HG03469 (cell line): ENCODE data around the gene CLDN8.

ENCODE experiments used
- ATAC-seq: cut with Tn5 transposase; IDR thresholded peaks from one replicate; pipeline ENCODE4 v1.9.1; 2021; ENCODE audit warnings: mild to moderate bottlenecking, moderate library complexity, moderate number of reproducible peaks; ENCODE audit not compliant: unreplicated experiment

Gene CLDN8

GRCh38 chr21:30206551-30207251 lies 9.2 kb downstream of the CLDN8 start:
- no peak for ATAC-seq

GRCh38 chr21:30200000-30200399 lies 15.9 kb downstream of the CLDN8 start:
- ATAC-seq, result no peak

GRCh38 chr21:30194701-30195299 lies 21.1 kb downstream of the CLDN8 start:
- ATAC-seq, result no peak

DNA sequence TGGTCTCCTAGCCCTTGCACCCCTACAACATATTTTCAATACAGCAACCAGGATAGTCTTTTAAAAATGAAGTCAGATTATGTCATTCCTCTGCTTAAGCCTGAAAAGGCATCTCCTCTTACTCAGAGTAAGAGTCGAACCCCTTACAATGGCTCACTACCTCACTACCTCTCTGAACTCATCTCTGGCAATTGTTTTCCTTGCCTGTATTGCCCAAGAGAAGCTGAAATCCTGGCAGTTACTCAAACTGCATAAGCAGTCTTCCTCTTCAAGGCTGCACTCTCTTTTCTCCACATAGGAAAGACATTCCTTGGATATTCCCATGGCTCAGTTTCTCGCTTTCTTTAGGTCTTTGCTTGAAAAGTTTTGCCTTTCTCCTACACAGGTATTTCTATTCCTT lies 22.7 kb downstream of the CLDN8 start:
- no peak for ATAC-seq

- no peak for ATAC-seq
These were observed 25.3 kb downstream of the CLDN8 start for GRCh38 chr21:30190554-30190953.

- no peak for ATAC-seq
These were observed 26.1 kb downstream of the CLDN8 start for GRCh38 chr21:30189773-30190172.

DNA sequence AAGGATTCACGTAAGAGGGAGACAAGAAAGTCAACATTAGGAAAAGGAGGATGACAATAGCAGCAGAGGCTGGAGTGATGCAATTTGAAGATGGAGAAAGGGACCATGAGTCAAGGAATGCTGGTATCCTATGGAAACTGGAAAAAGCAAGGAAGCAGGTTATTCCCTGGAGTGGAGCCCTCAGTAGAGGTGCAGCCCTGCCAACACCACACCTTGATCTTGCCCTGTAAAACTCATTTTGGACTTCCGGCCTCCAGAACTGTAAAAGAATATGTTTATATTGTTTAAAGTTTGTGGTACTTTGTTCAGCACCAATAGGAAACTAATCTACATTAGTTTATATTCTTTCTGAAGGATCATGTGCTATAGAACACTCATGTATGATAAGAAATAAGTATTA lies 29.7 kb downstream of the CLDN8 start:
- ATAC-seq, result no peak

DNA sequence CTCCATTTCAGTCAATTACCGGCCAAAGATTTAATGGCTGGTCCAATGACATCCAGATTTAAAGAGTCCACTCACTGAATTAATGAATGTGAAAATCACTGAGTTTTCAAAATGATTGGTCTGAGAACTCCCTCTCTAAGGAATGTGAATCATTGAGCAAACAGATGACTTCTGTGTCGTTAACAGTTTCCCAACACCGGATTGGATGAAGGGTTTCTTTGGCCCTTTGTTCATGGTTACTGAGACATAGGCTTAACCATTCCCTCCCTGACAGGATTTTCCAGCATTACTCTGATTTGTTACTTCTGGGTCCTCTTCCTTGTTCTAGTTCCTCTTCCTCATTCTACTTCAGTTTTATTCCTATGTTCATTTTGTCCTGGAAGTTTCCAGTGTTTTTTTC lies 47.8 kb downstream of the CLDN8 start:
- no peak for ATAC-seq

DNA sequence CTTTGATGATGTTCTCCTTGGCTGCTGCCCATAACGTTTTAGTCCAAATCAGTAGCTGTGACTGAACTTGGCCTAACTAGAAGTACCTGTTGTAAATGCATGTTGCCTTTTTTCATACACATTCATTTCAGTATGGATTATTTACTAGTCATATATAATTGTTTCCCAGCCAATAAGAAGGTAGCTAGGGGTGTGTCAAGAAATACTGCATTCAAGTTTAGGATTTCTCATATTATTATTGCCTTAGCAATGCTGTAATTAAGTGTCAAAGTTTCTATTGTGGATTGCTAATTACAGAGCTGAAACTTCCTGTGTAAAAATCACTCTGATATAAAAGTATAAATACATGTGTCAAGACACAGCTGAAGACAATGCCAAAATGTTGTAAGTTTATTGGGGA lies 49.2 kb downstream of the CLDN8 start, which contains the start of gene CLDN17:
TSS of gene CLDN17 (minus strand) at position 101 of the 400 bp plus-strand sequence. CDS start 188 bp downstream, outside the sequence.
- ATAC-seq, result no peak

DNA sequence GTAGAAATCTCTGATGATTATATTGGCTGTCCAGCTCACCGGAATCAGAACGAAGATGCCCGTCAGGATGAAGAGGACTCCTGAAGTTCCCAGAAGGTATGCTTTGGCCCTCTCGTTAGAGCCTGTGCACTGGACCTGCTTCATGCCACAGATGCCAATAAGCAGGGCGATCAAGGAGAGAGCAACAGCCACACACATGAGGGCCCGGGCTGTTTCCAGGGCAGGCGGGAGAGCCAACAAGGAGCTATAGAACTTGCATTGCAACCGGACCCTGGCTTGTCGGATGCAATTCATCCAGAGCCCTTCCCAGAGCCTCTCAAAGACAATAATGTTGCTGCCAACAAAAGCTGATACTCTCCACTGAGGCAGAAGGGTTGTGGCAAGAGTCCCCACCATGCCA lies 49.7 kb downstream of the CLDN8 start:
- no peak for ATAC-seq

GRCh38 chr21:30164796-30165195 lies 51.1 kb downstream of the CLDN8 start:
- ATAC-seq, result no peak
